ENCODE results near the gene ETV3. TPM values are rescaled to one million over a fixed set of nuclear protein-coding genes. Genes with fewer than 3 reads are reported as not detected.

ETV3 gene
- total and polyA plus RNA-seq, 2 of the 4 experiments (the other 2 are of a cell fraction) = 6.4 to 14.7 TPM

DNA sequence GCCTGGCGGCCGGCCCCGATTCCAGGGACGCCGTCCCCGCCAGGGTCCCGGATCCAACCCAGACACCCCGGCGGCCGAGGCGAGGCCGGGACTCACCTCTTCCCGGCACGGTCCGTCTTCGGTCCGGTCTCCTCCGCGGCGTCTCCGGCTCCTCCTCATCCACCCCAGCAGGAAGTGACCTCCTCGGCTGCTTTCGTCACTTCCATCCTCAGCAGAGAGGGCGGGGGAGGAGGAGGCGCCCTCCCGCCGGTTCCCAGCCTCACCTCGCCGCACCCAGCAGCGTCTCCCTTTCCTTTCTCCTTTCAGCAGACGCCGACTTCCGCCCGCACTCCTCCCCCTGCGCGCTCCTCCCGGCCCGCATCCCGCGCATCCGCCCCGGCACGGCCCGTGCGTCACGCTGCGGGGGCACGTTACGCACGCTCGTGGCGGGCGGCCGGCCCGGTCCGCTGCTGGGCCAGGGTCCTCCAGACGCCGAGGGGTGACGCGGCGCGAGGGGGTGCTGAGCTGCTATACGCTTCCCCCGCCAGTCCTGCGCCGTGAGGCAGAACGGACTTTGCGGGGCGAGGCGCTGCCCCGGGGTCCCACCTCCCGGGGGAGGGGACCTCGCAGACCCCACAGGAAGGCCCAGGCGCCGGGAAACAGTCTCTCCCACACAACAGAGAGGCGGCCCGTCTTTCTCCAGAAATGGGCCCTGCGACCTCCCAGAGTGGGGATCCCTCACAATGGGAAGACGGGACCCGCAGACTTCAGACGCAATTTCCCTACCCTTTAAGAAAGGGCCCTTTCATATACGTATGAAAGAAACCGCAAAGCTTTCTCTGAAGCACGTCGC lies at the start of gene ETV3 (continued):
- TF ChIP-seq SMC3 (IDR thresholded peaks at IDR 0.05; ENCODE audit: low read depth, low read length) = 0 out of 2 replicates have a peak, but pooled peaks have one; percentile 1
- TF ChIP-seq ELK1 (IDR thresholded peaks at IDR 0.05; ENCODE audit: borderline replicate concordance, low read depth, low read length) = no peak
- no peak for TF ChIP-seq RAD21 (IDR thresholded peaks at IDR 0.05; ENCODE audit: low read length)
